HG03378 (cell line): ENCODE measurements around the gene ADGRL4.
"Not testable (repeated sequence)": the region's sequence is repeated elsewhere in the genome, so short reads cannot be mapped to it uniquely, and the experiment has no call there.

Experiments
- ATAC-seq: cut with Tn5 transposase; IDR thresholded peaks from one replicate; pipeline ENCODE4 v1.9.1; 2021; ENCODE audit warnings: mild to moderate bottlenecking, moderate library complexity; ENCODE audit not compliant: unreplicated experiment

ADGRL4 gene

GRCh38 chr1:78919150-78919549 lies 87.4 kb downstream of the ADGRL4 start:
- ATAC-seq = no peak

DNA sequence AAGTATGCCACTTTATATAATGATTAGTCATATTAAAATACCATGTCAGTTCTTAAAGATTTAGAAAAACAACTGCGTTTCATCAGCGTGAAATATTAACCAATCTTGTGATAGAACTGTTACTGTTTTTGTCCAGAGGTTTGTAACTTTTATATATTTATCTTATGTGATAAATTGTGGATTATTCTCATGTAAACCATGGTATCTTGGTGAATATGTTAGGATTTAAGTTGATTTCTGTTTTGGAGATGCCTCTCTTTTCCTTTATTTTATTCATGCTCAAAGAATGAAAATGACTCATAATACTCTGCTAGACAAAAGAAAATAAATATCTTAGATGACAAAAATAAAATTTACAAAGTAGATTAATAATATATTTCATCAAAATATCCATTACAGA lies 88.4 kb downstream of the ADGRL4 start:
- no peak for ATAC-seq

- ATAC-seq = no peak
Observed at GRCh38 chr1:78916986-78917385, 89.5 kb downstream of the ADGRL4 start.

DNA sequence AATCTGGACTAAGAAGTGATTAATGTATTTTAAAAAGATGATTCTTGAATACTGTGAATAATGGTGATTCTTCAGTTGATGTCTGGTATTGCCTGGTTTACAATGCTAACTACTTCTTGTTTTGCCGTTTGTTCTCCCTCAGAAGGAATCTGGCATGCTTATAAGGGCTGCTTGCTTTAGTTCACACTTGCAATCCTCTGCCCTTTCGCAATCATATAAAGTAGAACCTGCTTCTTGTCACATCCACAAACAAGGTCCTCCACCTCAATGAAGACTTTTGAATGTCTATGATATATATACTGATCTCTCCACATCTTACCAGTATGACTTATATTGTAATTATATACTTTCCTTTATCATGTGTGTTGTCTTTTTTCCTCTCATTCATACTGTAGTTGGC lies 92.6 kb downstream of the ADGRL4 start:
- ATAC-seq = no peak

DNA sequence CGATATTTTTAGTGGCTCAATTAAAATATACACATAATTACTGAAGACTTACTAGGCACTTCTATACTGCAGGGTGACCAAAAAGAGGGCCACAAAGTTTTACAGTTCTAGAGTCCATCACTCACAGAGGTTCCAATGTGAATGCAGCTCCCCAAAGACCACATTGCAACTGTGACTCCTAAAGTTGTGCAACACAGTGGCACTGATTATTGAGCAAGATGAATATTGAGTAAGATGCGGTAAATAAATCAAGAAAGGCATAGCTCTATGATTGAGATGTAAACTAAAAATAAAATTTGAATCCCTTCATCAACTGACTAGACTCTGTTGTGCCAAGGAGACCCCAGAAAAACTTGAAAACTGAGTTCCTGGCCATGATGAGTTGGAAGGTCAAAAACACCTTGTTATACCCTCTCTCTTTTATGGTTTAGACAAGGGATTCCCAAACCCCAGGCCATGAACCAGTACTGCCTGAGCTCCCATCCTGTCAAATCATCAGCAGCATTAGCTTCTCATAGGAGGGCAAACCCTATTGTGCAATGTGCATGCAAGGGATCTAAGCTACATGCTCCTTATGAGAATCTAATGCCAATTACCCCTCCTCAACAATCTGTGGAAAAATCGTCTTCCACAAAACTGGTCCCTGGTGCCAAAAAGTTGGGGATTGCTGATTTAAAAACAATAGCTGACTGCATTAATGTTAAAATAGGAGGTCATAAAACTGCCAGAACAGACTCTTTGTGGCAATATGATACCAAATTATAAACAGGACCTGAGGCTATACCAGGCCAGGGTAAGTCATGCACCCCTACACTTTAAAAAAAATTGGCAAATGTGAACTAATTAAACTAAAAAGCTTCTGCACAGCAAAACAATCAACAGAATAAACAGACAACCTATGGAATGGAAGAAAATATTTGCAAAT lies 94.3 kb downstream of the ADGRL4 start:
- ATAC-seq = no peak

DNA sequence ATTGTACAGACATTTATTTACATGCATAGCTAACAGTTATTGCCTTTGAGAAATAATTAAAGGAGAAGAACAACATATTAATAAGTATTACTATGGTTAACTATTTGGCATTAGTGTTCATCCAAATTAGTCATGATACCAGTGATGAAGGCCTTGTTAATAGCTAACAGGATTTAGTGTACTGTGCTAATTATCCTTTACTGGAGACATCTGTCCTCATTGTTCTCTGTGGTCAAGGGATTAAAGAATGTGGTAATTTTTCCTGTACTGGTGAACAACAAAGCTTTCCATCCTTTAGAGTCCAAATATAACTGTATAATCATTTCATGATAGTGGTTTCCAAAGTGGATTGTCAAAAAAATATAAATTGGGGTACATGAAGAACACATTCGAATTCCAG lies 103.9 kb downstream of the ADGRL4 start:
- no peak for ATAC-seq

GRCh38 chr1:78894811-78895210 lies 111.7 kb downstream of the ADGRL4 start:
- ATAC-seq = no peak

- no peak for ATAC-seq
Observed at GRCh38 chr1:78892260-78892840, 114.2 kb downstream of the ADGRL4 start.

GRCh38 chr1:78887458-78887857 lies 119.1 kb downstream of the ADGRL4 start:
- ATAC-seq = no peak

- ATAC-seq = no peak
Observed at GRCh38 chr1:78884685-78885452, 121.7 kb downstream of the ADGRL4 start.

GRCh38 chr1:78880223-78880622 lies 126.3 kb downstream of the ADGRL4 start:
- ATAC-seq = no peak

- ATAC-seq = not testable (repeated sequence)
Observed at GRCh38 chr1:78875986-78876385, 130.5 kb downstream of the ADGRL4 start.

GRCh38 chr1:78872801-78873200 lies 133.7 kb downstream of the ADGRL4 start:
- ATAC-seq = not testable (repeated sequence)

DNA sequence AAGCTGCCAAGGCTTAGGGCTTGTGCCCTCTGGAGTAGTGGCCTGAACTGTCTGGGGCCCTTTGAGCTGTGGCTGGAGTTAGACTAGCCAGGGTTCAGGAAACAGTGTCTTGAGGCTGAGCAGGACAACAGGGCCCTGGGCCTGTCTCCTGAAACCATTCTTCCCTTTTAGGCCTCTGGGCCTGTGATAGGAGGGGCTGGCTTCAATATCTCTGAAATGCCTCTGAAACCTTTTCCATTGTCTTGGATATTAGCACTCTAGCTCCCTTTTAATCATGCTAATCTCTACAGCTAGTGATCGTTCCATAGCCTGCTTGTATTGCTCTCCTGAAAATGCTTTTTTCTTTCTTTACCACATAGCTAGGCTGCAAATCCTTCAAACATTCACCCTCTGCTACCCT lies 135.3 kb downstream of the ADGRL4 start:
- ATAC-seq = no peak

DNA sequence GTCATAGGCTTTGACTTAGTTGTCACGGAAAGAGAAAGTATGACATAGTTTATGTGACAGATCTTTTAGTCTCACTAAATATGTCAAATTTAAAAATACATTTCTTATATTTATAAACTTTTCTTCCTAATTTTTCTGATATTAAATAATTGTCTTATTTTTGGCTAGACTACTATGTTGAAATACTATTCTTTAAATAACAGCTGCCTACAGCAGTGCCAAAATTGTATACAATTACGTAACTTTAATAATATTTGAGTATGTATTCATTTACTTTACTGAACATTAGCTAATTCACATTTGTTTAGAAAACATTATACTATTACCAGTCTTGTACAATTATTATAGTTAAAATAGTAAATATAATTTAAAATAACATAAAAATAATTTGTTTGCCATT lies 137.4 kb downstream of the ADGRL4 start:
- no peak for ATAC-seq

DNA sequence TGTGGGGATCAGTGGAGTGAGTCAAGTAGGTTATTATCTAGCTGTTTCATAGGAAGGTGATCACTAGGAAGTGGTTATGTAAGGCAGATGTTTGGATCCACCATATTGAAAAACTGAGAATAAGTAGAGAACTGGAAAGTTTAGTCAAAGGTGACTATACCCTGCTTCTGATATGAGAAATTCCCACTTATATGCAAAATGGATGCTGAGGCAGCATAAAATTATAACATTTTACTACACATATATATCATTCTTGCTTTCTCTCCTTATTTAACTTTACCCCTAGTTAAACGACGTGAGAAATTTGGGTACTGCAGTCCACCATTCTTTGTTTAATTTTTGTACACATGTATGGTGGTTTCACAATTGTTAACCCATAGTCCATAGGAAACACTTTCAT lies 142.4 kb downstream of the ADGRL4 start:
- ATAC-seq = no peak

- ATAC-seq = no peak
Observed at GRCh38 chr1:78856096-78856495, 150.4 kb downstream of the ADGRL4 start.

GRCh38 chr1:78855258-78855657 lies 151.3 kb downstream of the ADGRL4 start:
- peak; percentile 97 for ATAC-seq

- no peak for ATAC-seq
Observed at GRCh38 chr1:78854556-78854955, 152.0 kb downstream of the ADGRL4 start.

- ATAC-seq = no peak
Observed at GRCh38 chr1:78843546-78843945, 163.0 kb downstream of the ADGRL4 start.

DNA sequence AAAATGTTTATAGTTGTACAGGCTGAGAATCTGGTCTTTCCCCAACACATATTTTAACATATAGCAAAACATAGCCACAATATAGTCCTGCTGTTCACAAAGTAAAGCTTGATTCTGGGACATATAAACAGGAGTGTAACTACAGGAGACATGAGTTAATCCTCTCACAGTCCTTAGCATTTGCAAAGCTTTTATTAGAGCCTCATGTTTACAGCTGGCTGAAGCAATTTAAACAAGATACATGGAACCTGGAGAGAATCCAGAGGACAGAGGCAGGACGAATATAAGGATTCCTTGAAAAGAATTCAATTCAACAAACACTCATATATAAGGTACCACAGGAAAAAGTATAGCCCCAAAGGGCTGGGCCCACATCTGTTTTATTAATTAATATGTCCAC lies 163.4 kb downstream of the ADGRL4 start:
- no peak for ATAC-seq
